Measurements from ENCODE around the gene PIM1.

The PIM1 gene

DNA sequence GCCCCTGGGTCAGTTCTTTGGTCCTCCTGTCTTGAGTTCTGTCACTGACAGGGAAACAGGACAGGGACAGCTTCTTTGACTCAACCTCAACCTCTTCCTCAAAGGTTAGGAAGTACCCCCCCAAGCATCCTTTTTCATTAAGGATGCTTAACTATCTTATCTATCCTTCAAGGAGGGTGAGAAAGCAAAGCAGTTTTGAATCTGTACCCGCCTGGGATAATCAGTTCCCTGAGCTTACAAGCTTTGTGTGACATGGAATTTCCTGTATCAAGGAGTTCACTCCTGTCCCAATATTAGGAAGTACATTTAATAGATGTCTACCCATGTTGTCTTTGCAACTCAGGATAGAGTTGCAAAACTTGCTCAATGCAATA is 31.1 kb upstream of the PIM1 start:
- no peak for DNase-seq

DNA sequence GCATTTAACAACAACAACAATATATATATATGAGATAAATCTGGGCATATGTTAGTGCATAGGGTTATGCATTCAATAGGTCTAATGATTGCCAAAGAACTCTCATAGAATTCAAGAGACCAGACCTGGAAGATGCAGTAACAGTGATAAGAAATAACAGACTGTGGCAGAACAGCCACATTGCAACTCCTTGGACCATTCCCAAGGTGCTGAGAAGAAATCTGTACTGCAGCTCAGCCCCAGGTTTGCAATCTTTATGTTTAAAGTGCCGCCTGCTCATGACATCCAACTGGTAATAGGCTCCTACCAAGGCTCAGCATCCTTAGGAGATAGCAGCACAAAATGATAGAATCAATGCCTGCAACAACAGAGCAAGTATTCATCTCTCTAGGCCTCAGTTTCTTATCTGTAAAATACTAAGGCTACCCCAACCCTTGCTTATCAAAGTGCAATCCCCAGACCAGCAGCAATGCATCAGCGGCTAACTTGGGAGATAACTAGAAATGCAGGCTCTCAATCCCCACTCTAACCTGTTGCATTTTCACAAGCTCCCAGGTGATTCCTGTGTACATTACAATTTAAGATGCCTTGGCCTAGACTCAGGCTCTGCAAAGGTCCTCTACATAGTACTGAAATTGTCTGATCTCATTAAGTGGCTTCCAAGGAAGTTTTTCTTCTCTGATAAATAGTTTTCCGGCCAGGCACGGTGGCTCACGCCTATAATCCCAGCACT is 30.6 kb upstream of the PIM1 start:
- DNase-seq = no peak

DNA sequence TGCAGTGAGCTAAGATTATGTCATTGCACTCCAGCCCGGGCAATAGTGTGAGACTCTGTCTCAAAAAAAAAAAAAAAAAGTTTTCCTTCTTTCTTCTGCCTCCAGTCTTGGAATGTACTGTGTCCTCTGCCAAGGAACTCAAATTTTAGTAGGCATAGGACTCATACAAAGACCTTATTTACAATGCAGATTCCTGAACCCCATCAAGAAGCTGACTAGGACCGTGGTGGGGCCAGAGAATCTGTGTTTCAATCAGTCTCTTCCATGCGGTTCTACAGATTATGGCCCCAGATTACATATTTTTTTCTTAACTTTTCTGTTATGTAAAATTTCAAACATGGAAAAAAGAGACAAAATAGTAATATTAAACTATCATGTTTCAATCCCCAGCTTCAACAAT is 29.8 kb upstream of the PIM1 start:
- no peak for DNase-seq

DNA sequence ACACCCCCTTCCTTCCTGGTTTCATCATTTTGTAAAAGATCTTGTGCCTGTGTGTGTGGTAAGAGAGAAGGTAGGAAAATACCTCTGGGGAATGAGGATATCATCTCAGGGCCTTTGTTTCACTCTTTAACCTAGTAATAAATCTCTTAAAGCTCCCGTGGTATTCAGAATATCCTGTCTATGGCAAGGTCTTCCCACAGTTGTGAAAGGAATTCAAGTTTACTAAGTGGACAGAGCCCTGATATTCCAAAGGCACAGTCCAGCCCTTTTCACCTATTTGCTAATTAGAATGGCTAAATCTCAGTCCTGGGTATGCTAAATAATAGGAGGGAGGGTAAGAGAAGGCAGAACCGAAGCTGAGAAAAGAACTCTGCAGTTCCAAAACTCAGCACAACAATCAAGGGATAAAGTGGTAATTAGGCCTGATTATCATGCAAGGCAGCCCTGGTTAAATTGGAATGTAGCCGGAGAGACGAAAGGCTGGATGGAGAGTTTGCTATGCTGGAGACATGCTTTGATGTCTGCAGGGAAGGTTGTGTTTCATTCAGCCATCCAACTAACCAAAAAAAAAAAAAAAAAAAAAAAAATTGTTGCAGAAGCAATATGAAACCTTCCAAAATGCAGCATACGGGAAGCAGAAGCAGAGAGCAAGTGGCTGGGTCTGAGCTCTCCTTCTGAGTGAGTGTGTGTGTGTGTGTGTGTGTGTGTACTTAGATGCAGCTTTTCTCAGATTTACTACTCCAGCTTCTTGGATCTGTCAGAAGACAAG is 28.5 kb upstream of the PIM1 start:
- DNase-seq = no peak

DNA sequence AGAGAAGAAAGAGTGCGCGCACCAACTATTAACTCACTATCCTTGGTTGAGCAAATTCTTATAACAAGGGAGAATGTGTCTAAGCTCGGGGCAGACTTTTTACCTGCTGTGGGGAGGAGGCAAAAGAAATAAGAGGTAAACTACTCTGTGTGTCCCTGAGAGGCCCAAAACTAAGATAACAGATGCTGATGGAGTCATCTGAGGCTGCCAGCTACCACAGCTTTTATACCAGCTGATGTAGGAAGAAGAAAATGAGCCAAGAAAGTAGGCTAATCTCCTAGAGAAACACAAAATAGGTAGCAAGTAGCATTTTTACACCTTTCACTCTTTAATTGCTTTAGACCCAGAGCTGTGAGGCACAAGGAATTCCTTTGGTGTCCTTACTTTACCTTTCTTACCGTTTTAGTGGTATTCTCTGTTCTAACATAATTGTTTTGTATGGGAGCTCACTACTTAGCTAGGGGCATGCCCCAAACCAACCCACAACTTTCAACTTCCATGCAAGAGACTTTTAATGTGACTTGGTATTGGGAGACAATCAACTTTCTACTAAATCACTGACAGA is 27.8 kb upstream of the PIM1 start:
- no peak for DNase-seq

DNA sequence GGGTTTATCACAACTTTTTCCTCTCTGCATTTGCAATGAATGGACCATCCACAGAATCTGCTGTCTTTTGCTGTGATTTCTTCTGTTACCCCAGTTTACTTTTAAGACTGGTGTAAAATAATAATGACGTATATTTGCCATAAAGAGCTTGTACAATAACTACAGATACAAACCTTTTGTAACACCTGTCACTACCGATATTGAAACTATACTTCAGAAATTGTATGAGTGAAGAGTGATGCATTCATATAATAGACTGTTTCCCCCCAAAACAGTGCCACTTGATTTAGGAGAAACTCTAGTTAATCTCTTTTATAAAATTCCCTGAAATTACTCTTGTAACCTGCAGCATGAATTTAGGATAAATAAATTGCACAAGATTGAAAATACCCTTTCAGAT is 26.4 kb upstream of the PIM1 start:
- no peak for DNase-seq

DNA sequence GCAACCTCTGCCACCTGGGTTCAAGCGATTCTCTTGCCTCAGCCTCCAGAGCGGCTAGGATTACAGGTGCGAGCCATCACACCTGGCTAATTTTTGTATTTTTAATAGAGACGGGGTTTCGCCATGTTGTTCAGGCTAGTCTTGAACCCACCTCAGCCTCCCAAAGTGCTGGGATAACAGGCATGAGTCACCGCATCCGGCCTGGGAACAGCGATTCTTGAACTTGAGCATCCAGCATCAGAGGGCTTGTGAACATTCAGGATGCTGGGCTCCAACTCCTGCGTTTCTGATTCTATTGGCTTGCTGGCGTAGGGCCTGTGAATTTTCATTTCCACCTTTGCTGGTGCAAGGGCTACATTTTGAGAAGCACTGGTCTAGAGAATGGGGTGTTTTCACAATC is 24.5 kb upstream of the PIM1 start:
- DNase-seq = no peak

DNA sequence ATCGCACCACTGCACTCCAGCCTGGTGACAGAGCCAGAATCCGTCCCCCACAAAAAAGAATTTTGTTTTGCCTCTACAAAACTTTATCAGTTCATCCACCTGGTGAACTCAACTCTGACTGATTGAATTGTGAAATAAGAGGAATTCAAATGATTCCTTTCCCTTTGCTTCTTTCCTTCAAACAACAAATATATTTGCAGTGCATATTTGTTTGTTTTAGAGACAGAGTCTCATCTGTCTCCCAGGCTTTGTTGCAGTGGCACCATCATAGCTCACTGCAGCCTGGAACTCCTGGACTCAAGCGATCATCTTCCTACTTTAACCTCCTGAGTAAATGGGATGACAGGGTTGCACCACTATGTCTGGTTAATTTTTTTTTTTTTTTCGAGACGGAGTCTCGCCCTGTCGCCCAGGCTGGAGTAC is 23.2 kb upstream of the PIM1 start:
- DNase-seq = no peak

DNA sequence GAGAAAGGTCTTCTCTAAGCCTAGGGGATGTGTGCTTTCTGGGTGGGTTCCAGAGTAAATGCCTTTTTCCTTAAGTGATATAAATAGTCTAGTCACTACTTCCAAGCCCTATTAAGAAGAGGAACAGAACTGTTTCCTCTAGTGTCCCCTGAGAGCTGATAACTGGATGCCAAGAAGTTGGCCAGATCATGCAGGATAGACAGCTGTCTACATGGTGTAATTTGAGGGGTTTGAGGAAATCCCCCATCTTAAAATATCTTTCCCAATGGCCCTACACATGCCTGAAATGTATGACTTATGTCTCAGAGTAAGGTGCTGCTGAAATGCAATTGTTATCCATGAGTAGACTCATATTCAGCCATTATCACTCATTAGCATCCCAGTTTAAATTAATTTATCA is 20.2 kb upstream of the PIM1 start:
- no peak for DNase-seq

DNA sequence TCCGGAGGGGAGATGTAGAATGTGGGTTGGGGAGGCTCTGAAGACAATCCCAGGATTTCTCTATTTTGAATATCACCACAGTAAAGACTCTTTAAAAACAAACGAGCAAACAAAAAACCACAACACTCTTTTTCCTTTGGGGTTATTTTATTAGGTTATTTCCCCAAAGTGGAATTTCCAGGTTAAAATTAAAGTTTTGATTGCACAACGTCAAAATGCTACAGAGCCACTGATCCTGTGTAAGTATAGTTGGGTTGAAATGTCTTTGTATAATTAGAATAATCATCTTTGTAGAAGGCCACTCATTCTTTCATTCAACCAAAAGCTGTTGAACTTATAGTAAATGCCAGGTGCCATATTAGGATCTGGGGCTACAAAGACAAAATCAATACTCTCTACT is 19.6 kb upstream of the PIM1 start:
- no peak for DNase-seq

DNA sequence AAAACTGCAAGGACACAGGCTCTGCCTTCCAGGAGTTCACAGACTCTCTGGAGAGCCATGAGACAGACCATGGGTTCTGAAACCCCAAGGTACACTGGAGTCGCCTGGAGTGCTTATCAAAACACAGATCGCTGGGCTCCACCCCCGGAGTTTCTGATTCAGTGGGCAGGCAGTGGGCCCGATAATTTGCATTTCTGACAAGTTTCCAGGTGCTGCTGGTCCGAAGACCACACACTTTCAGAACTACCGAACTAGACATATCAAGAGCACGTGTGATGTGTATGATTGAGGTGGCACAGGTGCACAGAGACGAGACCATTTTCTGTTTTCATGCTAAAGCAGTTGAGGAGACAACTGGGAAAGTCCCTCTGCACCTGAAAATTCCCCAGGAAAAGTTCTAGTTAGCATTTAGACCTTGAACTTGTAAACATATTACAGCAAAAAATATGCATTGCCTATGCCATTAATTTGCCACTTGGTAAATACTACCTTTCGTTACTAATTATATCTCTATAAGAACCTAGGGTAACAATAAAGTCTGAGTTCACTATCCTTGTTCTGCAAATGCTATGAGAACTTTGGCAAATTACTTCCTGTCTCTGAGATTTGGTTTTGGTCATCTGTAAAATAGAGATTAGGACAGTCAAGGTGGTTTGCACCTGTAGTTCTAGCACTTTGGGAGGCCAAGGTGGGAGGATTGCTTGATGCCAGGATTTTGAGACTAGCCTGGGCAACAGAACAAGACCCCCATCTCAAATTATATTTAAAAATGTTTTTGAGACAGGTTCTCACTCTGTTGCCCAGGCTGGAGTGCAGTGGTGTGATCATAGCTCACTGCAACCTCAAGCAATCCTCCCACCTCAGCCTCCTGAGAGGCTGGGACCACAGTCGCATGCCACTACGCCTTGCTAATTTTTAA is 14.3 kb upstream of the PIM1 start:
- DNase-seq = peak; percentile 23

DNA sequence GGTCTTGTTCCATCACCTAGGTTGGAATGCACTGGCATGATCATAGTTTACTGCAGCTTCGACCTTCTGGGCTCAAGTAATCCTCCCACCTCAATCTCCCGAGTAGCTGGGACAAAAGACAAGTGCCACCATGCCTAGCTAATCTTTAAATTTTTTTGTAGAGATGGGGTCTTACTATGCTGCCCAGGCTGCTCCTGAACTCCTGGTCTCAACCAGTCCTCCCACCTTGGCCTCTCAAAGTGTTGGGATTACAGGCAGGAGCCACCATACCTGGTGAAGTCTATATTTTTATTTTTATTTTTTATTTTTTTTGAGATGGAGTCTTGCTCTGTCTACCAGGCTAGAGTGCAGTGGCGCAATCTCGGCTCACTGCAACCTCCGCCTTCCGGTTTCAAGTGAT is 11.4 kb upstream of the PIM1 start:
- DNase-seq = no peak

DNA sequence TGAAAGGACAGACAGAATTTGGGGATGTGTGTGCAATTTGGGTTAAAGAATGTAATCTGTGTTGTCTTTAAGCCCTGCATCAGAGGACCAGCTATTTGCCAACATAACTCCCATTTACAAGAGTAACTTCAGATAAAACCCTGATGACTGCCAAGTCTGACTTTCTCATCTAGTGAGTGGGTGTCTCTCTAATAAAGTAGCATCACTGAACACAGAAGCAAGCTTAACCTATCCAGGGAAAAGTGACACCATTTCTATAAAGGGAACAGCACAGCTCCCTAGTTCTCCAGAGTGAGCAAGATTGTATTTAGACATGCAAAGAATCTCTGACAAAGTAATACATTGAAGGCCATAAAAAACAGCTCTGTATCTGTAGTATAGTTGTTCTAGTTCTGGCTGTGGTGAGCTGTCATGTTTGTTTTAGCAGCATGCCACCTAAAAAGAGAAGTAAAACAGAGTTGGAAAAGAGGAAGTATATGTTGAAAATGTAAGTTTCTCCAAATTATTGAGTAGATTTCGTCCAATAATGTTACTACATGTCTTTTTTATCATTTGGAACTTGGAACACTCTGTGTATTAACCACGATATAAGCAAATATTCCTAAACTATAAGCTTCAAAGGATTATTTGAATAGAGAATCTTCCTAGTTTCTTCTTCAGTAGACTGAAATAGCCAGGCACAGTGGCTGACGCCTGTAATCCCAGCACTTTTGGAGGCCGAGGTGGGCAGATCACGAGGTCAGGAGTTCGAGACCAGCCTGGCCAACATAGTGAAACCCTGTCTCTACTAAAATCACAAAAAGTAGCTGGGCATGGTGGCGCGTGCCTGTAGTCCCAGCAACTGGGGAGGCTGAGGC is 8.8 kb upstream of the PIM1 start:
- no peak for DNase-seq

DNA sequence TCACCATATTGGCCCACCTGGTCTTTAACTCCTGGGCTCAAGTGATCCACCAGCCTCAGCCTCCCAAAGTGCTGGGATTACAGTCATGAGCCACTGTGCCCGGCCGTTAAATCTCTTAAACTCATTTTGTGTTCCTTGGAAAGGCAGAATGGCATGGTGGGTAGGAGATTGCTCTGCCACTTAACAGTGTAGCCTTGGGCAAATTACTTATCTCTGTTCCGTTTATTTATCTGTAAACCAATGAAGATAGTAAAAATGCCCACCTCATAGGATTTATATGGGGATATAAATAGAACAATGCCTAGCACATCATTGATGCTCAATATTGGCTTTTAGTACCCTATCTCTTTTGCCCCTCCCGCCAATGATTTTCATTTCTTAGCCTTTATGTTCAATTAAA is 7.2 kb upstream of the PIM1 start:
- DNase-seq = no peak

DNA sequence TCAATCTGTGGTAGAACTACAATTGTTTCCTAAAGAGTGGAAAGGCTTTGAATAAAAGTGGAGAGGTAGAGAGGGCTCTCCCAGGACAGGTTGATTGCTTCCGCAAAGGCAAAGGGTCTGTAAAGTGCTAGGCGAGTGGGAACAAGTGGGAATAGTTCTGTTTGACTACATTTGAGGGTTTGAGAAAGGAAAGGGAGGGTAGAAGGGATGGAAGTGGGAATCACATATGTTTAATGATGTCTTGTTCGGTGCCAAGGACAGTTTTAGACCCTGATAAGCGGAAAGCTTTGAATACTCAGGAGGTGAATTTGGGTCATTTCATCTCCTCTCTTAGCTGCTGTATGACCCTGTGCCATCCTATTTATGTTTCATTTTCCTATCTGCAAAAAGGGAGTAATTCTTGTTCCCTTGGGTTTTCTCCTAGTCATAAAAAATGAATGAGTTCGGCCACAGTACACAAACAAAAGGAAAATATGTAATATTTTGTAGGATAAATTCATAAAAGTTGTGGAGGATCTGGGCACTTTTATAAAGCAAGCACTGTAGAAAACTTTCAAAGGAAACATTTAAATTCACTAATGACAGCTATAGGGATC is 1.7 kb upstream of the PIM1 start:
- DNase-seq = no peak

DNA sequence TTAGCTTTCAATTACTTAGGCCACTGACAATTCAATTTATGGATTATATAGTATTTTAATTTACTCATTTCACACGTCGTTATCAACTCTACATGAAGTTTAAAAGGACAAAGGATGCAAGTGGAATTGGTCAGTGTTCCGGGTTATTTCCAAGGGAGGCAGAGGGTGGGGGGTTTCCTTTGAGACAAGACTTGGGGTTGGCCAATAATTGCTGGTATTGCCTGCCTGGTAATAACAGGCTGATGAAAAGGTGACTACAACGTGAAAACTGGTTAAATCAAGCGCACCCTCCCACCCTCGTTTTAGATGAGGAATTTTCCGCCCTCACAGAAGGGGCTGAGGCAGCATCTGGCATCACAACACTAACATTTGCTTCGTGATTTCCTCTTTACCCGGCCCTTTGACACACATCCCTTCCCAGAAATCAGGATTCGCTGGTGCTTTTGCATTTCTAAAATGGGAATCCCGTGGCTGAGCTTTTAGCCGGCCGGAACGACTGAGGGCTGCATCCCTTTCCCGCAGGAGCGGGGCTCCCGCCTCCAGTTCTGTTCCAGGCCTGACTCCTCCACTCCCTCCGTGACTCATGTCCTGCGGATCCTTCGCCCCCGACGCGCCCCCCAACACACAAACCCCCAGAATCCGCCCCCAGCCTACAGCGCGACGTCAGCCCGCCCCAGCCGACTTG is 999 bp upstream of the PIM1 start:
- DNase-seq = peak; percentile 55

DNA sequence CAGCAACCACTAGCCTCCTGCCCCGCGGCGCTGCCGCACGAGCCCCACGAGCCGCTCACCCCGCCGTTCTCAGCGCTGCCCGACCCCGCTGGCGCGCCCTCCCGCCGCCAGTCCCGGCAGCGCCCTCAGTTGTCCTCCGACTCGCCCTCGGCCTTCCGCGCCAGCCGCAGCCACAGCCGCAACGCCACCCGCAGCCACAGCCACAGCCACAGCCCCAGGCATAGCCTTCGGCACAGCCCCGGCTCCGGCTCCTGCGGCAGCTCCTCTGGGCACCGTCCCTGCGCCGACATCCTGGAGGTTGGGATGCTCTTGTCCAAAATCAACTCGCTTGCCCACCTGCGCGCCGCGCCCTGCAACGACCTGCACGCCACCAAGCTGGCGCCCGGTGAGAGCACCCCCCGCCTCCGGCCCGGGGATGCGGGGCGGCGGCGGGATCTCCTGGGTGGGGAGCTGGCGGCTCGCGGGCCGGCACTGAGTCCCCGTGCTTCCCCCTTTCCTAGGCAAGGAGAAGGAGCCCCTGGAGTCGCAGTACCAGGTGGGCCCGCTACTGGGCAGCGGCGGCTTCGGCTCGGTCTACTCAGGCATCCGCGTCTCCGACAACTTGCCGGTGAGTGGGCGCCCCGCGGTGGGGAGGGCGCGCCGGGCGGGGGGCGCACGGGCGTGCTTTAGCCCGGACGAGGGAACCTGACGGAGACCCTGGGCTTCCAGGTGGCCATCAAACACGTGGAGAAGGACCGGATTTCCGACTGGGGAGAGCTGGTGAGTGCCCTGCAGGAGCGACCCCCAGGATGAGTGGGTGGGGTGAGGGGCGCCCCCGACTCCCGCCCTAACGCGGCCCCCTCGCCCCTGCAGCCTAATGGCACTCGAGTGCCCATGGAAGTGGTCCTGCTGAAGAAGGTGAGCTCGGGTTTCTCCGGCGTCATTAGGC is 585 bp downstream of the PIM1 start:
- no peak for DNase-seq

DNA sequence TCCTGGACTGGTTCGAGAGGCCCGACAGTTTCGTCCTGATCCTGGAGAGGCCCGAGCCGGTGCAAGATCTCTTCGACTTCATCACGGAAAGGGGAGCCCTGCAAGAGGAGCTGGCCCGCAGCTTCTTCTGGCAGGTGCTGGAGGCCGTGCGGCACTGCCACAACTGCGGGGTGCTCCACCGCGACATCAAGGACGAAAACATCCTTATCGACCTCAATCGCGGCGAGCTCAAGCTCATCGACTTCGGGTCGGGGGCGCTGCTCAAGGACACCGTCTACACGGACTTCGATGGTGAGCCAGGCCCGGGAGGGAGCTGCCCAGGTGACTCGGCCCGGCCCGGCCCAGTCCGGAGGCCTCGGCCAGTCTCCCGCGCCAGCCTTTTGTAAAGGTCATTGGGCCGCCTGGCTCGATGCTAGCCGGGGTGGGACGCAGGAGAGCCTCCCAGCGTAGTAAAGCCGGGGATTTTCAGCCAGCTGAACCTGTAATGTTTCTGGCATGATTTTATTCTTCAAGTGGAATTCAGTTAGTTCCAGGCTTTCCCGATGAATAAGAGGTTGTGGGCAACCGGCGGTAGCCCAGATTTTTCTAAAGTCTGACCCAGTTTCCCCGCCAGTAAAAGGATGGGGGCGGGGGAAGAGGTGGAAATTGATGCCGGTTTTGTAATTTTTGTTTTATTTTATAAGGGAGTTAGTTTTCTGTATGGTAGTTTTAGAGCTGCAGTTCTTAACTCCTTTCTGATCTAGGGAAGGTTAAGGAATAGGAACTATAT is 1.4 kb downstream of the PIM1 start:
- no peak for DNase-seq

All from activated T-cell treated with anti-CD3 and anti-CD28 coated beads for 4 hours (primary cell).